Left kidney (tissue), 2 donors: ENCODE measurements around the gene FCN1. TPM values are rescaled to one million over a fixed set of nuclear protein-coding genes. Genes with fewer than 3 reads are reported as not detected.

Experiments
- DNase-seq: peaks from one replicate; pipeline ENCODE4 v3.0.0-alpha.2; 2013
- polyA plus RNA-seq: library from polyadenylated mRNA; unstranded; fragments of 120-200 nt; gene quantifications from one replicate; pipeline ENCODE4 v1.2.1, GENCODE V29; 2013; ENCODE audit not compliant: insufficient read length

The FCN1 gene
- polyA plus RNA-seq, 1 donor = 0.83 TPM

DNA sequence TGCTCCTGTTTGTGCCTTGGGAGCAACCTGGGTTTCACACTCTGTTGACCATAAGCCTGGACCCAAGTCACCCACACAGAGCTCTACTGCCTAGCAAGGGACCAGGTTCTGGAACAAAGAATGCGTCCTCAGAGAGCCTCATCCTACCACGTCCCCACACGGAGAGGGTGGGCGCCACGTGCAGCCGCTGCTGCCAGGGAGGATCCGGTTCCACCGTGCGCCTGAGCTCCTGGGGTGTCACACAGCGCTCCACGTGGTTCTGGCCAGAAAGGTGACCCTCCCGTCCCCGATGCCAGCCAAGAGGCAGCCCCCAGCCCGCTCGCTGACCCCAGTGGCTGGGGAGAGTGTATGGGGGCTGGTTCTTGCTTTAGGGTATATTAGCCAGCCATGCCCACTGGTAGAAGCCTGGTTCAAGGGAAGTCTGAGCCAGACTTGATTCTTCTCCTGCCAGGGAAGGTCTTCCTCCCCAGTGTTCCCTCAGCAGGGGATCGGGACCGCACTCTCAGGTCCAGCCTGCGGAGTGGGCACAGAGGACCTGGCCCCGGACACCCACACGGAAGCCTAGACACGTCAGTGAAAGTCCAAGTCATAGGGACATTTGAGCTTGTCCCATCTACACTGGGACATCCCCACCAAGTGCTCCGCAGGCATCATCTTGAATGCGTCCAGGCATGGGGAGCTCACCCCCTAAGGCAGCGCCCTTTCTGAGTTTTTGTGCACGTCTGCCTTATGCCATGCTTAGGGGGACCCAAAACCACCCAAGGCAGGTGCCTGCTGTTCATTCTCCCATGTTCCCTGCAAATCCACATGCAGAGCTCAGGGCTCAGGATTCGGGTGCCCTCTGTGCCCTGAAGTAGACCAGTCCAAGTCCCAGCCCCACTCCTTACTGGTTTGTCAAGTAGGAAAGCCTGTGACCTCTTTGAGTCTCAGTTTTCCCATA is 2.4 kb downstream of the FCN1 start:
- no peak for DNase-seq

DNA sequence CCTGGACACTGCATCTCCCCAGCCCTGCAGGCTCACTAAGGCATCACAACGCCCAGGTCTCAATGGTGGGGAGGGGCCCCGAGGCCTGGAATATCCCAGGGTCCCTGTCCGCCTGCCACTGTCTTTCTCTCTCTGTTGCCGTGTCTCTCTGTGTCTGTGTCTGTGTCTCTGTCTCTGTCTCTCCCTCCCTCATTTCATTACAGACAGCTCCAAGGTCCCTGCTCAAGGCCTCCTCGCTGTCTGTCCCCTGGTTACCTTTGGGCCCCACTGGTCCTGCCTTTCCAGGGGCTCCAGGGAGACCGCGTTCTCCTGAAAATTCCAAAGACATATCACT is 3.2 kb downstream of the FCN1 start:
- DNase-seq = no peak

DNA sequence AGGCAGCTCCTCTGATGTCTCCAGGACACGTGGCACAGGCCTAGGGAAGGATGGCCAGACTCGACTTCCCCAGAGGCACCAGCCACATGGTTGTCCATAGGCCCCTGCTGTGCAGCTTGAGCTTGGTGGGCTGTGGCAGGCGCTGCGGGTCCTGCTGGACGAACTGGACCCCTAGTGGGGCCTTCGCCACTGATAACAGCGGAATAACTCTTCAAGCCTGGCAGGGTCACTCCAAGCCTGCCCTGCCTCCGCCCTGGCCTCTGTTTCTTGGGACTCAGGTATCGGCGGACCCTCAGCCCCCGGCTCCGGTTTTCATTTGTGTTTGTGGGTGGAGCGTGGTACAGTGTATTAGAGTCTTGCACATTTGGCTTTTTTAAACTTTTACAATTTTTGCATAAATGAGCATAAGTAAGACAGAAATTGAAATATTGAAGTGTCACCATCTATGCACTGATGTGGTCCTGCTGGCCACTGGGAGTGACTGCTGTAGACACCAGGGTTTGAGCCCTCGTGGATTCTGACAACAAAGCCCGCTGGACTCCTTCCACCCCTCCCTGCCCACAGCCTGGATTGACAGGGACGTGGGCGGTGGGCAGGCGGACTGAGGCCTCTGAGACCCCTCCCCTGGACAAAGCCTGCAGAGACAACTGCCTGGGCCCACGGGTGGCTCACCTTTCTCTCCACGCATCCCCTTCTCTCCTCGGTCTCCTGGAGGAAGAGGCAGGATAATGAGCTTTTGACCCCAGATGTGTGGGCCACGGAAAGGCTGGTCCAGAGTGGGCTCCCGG is 3.8 kb downstream of the FCN1 start:
- no peak for DNase-seq

DNA sequence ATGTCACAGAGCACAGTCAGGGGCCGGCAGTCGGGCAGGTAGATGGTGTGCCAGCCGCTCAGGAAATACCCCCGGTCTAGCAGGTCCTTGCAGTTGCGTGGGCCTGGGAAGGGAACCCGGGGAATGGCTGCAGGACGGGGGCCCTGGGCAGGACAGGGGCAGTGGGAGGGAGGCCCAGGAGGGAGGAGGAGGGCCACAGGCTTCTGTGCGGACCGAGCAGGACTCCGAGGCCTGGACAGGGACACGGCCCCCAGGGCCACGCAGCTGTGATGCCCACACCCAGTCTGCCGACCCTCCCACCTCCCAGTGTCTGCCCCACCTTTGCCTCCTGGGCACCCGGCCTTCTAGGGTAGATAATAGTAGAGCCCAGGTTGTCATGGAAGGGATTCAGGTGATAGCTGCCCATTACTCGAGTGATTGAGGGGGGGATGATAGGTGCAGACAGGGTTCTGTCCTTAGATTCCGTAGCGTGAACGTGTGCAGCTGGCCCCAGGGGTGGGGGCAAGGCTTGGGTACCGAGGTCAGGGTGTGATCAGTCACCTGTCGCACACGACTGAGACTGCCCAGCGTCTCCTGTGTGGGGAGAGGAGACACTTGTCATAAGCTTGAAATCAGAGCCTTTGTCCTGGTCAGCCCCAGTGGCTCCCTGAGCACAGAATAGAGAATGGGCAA is 4.5 kb downstream of the FCN1 start:
- no peak for DNase-seq

- DNase-seq = no peak
Measured at GRCh38 chr9:134912126-134912840, 5.4 kb downstream of the FCN1 start.

DNA sequence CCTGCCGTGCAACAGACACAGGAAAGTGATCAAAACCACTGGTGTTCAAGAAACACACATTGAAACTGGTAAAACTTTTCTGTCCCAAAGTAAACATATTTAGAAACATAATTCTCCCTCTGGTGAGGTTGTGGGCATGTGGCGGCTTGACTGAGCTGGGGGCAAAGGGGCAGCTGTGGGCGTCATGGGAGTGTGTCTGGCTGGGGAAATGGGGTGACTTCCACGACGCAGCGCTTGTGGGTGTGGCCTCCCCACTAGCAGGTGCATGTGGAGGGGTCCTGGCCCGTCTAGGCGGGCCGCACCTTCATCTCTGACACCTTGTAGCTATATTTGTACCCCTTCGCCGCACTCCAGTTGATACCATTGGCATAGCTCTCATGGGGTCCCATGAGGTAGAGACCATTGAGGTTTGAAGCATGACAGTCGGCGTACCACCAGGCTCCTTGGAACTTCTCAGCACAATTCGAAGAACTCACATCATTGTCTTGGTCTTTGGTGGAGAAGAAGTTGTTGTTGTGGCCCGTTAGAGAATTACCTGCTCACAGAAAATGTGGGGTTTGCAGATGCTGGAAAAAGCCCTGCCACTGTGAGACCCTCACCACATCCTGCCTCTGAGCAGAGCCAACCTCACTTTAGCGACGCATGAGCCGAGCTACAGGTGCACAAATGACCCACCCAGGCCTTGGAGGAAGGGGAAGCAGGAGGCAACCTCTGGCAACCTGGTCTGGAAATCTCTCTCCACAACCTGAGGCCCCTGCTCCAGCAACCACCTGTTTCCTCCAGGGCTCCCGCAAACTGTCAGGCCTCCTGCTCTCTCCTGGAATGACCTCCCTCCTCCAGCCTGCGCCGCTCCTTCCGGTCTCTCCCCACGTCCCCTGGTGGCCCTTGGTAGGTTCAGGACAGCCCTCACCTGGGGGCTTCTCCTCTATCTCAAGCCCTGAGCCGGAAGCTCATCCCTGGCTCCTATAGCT is 7.9 kb downstream of the FCN1 start:
- DNase-seq = no peak

DNA sequence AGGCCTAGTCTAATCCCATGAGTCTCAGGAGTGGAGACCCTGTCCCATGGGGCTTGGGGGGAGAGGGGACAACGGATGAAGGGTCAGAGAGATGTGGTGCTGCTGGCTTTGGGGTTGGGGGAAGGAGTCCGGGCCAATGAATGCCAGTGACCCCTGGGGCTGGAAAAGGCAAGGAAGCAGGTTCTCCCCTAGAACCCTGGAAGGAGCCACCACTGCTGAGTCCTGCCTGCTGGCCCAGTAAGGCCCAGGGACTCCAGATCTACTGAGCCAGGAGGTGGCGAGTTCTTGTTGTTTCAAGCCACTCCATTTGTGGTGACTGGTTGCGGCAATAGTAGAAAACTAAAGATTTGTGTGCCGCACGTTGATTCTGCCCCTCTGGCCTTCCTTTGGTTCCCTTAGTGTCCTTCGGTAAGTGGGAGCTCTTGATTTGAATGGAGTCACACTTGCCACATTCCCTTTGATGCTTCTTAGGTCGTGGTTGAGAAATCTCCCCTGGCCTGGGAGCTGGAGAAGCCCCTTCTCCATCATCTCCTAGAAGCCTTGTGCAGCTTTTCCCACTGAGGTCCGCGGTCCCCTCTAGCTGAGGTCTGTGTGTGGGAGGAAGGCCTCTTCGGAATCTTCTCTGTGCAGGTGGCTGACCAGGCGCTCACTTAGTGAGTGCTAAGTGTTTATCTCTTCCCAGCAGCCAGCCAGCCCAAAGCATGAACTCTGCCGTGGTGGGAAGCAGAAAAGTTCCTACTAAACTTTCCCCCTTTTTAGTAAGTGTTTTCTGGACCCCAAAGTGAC is 9.0 kb downstream of the FCN1 start:
- DNase-seq = no peak

- no peak for DNase-seq
Measured at GRCh38 chr9:134902936-134903335, 14.8 kb downstream of the FCN1 start.

GRCh38 chr9:134899818-134900217 is 17.9 kb downstream of the FCN1 start:
- no peak for DNase-seq

- DNase-seq = no peak
Measured at GRCh38 chr9:134899168-134899567, 18.5 kb downstream of the FCN1 start.

GRCh38 chr9:134898319-134898718 is 19.4 kb downstream of the FCN1 start:
- DNase-seq = no peak

GRCh38 chr9:134897584-134898170 is 20.0 kb downstream of the FCN1 start:
- no peak for DNase-seq

- DNase-seq = no peak
Measured at GRCh38 chr9:134896834-134897583, 20.7 kb downstream of the FCN1 start.

DNA sequence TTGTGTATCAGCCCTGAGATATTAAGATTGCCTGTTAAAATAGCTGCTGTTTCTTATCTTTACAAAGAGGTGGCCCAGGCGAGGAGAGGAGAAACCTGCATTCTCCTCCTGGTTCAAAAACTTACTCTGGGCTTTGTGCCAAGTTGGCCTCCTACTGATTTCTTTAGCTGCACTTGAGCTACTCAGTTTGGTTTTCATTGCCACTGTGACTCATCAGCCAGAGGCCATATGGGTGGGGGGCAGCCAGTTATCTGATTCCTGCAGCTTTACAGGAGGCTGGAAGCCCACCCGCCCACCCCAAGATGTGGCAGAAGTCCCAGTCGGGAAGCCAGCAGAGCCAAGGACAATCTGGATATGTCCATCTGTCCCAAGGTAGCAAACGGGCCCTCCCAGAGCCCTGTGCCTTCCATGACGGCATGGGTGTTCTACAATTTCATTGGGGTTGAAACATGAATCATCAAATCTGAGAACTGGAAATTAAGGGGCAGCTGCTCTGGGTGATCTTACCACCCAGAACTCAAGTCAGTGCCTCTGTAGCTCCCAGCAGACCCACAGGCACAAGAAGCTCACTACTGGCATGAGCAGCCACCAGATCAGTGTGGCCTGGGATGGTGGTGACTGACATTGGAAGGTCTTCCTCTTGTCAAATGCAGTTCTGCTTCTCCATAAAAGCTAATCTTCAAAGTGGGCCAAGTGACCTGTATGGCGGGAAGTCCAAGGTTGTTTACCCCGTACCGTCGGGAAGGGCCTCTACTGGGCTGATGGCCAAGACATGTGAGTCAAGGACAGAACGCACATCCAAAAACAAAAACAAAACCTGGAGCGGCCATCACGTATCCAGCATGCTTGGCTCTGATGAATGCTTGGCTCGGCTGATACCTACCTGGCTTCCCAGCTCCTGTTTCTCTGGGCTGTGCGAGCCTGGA is 21.5 kb downstream of the FCN1 start:
- no peak for DNase-seq

GRCh38 chr9:134895567-134895907 is 22.2 kb downstream of the FCN1 start:
- no peak for DNase-seq

DNA sequence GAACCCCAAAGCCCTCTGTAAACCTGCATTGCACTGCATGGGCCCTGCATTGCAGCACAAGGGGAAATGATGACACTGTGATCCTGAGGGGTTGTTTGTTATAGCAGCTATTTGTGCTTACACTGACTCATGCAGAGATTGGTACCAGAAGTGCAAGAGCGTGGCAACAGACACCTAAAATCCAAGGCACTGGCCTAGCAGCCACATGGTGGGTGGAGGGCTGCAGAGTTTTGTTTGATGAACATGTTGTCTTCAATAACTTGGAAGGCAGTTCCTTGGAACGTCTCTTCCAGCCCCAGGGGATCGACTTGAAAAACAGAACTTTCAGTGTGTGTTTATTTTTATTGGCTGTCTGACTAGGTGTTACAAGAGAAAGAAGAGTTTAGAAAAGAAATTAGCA is 22.6 kb downstream of the FCN1 start:
- no peak for DNase-seq

GRCh38 chr9:134894136-134894860 is 23.4 kb downstream of the FCN1 start:
- DNase-seq = no peak
